IPS-NIHi7 (cell line): ENCODE results near the gene ADRA2A.

Source experiments
- DNase-seq: peaks from one replicate; pipeline ENCODE4 v3.0.0; 2012; ENCODE audit warnings: mixed read lengths; ENCODE audit errors: extremely low spot score

Gene ADRA2A

GRCh38 chr10:111083222-111084095 lies 6.6 kb downstream of the ADRA2A start:
- DNase-seq = no peak

DNA sequence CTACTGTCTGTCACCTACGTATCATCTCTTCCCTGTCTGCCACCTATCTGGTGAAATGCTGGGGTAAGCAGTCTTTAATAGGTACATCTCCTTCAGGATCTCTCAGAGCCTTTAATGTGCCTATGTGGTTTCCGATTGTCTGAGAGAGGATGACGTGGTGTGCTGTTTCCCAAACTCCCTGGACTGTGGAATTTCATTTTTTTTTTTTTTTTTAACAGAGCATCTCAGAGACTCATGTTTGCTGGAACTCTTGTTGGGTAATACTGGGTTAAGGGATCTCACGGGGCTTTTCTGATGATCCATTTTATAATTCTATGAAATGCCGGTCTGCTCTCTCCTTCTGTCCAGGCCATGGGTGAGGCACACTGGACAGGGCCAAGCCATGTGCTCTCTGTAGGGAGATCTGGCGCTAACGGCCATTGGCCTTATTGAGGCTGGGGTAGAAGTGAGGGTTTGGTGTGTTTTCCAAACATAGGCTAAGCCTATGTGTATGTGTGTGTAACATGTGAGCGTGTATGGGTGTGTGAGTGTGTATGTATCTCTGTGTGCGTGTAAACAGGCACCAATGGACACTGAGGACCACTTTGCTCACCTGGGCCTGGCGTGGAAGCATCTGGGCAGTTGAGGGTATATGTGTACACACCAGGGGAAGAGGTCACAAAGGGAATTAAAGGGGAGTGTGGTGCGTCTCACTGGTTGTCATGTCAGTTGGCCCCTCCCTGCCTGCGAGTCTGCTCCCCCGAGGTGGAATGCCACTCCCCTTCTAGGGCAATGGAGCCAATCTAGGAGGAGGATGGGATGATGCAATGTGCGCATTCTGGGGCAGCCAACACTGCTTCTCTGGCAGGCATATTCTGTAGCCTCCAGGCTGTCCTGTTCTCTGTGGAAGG lies 7.8 kb downstream of the ADRA2A start:
- DNase-seq = no peak

- DNase-seq = no peak
Measured at GRCh38 chr10:111085690-111086353, 9.0 kb downstream of the ADRA2A start.

DNA sequence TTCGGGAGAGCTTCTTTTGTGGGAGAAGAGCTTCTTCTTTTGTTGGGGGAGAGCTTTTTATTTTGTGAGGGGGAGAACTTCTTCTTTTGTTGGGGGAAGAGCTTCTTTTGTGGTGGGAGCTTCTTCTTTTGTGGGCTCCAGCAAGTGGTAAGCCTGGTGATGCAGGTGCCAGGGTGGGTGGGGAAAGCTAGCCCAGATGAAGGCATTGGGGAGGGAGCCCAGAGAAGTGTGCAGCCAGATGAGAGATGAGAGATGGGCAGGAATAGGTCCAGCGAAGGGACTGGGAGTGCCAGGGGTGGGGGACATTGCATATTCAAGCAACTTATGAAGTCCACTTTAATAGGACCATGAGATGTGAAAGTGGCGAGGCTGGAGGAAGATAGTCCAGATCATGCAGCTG lies 9.7 kb downstream of the ADRA2A start:
- no peak for DNase-seq

GRCh38 chr10:111087331-111087756 lies 10.5 kb downstream of the ADRA2A start:
- DNase-seq = no peak

DNA sequence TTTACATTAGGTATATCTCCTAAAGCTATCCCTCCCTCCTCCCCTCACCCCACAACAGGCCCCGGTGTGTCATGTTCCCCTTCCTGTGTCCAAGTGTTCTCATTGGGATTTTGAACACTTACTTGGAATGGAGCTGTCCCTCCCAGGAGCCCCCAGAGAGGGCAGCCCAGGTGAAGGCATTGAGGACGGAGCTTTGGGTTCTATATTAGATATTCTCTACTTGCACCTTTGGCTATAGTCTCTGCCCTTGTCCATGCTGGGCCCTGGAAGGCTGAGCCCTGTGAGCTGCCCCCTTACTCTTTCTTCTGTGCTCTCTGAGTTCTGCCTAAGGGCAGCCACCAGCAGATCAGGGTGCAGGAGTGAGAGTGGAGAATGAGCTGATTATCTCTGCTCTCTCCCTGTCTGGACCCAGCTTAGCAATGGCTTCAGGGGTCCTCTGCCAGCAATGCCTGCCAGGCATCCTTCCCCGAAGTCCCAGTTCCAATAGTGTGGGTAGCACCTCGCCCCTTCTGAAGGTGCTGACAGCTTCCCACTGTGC lies 11.2 kb downstream of the ADRA2A start:
- DNase-seq = no peak

- no peak for DNase-seq
Measured at GRCh38 chr10:111089293-111089692, 12.5 kb downstream of the ADRA2A start.

DNA sequence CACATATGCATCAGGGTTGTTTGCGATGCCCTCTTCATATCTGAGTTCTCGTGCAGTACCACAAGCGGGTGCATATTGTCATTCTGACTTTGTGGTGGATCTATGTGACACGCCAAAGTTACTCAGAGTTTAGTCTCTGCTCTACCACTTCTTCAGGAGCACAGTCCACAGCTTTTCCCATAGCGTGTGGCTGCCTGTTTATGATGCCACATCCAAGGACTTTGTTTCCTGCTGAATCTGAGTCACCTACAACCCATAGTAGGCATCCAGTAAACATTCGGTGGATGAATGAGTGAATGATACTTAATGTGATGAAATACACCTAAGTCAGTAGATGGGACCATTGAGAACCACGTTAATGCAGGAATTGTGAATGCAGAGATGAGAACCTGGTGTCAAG lies 15.0 kb downstream of the ADRA2A start:
- no peak for DNase-seq

DNA sequence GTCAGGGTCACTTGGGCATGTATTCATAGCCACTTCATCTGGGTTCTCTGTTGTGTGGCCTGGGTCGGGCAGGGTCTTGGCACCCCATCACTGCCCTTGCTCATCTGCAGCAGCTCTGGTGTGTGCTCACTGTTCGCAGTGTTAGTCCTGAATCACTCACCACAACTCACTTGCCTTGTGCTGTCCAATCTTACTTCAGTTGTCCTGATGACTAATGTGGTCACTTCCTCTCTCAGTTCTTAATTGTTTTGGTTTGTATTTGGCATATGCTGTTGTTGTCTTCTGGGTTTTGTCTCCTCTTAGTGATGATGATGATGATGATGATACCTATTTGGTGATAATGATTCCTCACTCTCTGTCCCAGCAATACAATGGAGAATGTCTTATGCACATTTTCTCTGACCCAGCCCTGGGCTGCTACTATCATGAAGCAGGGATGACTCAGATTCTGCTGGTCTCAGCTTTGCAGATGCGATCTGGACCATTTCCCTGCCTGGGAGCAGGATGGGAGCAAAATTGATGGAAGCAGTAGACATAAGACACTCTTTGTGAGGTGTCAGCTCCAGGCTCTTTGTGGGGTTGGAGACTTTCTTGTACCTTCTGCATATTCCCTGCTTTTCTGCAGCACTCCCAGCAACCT lies 17.0 kb downstream of the ADRA2A start:
- no peak for DNase-seq

- no peak for DNase-seq
Measured at GRCh38 chr10:111098679-111099437, 22.0 kb downstream of the ADRA2A start.

GRCh38 chr10:111100198-111100597 lies 23.4 kb downstream of the ADRA2A start:
- no peak for DNase-seq

DNA sequence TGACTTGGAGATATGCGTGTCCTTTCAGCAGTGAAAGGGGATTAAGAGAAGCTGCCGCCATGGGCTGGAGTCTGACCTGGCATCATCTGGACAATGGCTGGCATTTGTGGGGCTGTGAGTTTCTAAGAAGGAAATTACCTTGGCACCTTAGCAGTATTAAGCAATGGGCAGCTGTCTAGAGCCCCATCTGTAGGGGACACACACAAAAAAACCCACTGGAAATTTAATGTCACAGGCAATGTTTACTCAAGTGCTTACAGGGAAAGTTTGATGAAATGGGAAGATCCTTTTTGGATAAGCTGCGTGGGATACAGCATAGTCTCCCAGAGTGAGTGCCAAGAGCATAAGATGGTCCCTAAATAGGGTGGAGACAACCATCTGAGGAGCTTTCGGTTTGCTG lies 25.0 kb downstream of the ADRA2A start:
- DNase-seq = no peak

- no peak for DNase-seq
Measured at GRCh38 chr10:111102359-111102837, 25.6 kb downstream of the ADRA2A start.

- no peak for DNase-seq
Measured at GRCh38 chr10:111103196-111103840, 26.5 kb downstream of the ADRA2A start.

DNA sequence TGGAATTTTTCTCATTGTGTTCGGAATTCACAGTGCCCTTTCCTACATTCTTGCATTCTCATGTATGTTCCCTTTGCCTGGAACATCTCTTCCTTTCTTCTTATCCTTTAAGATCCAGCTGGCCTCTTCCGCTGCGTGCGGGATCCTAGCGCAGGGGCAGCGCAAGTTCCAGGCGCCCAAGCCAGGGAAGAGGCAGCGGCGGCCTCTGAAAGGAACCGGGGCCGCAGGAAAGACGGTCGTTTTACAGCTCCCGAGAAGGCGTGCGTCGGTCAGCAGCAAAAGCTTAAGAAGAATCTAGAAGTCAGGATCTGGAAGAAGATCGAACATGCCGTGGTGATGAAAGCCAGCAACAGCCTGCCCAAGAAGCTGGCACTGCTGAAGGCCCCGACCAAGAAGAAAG lies 28.0 kb downstream of the ADRA2A start:
- DNase-seq = no peak

GRCh38 chr10:111106081-111106480 lies 29.3 kb downstream of the ADRA2A start:
- DNase-seq = no peak

GRCh38 chr10:111107023-111107422 lies 30.2 kb downstream of the ADRA2A start:
- DNase-seq = peak; percentile 61

- DNase-seq = no peak
Measured at GRCh38 chr10:111107846-111108245, 31.0 kb downstream of the ADRA2A start.

GRCh38 chr10:111108441-111108840 lies 31.6 kb downstream of the ADRA2A start:
- no peak for DNase-seq
